Prostate gland (tissue), 2 donors: ENCODE data around the gene THOP1. TPM values are rescaled to one million over a fixed set of nuclear protein-coding genes. Genes with fewer than 3 reads are reported as not detected.
A peak's percentile ranks its signal among the peaks of the same experiment; 100 is the strongest.

Experiments used
- DNase-seq: peaks from one replicate; pipeline ENCODE4 v3.0.0-alpha.2; 2019; ENCODE audit warnings: low spot score
- H3K27ac ChIP-seq, 2 donors: fragments of 200-600 bp; sonication (generic); 2 replicates each; pipeline ENCODE4 v1.5.1; 2017 to 2019
- H3K27me3 ChIP-seq: fragments of 200-600 bp; sonication (generic); replicated peaks from 2 replicates; pipeline ENCODE4 v1.5.1; 2019; ENCODE audit not compliant: insufficient read depth
- H3K36me3 ChIP-seq, 2 donors: fragments of 200-600 bp; sonication (generic); 1 replicate in 1 of 2; 2 replicates in 1 of 2; pipeline versions ENCODE4 v1.5.1 to v1.8.1; 2017 to 2019
- H3K4me1 ChIP-seq: fragments of 200-600 bp; sonication (generic); replicated peaks from 2 replicates; pipeline ENCODE4 v1.5.1; 2019
- H3K4me3 ChIP-seq, 2 donors: fragments of 200-600 bp; sonication (generic); 2 replicates each; pipeline ENCODE4 v1.5.1; 2017 to 2019
- H3K9me3 ChIP-seq: fragments of 200-600 bp; sonication (generic); 2 replicates; pipeline ENCODE4 v1.5.1; 2017
- POLR2A ChIP-seq: fragments of 450-650 bp; IDR thresholded peaks from one replicate; pipeline ENCODE4 v1.6.1; 2016; ENCODE audit warnings: antibody characterized with exemption, mild to moderate bottlenecking
- POLR2AphosphoS5 ChIP-seq: sonication (generic); formaldehyde crosslinking; IDR thresholded peaks from one replicate; pipeline ENCODE4 v1.6.1; 2017; ENCODE audit warnings: antibody characterized with exemption
- WGBS: methylation state at CpG from one replicate; pipeline ENCODE4 v1.1.5; 2018; 5-methylcytosine and 5-hydroxymethylcytosine counted together
- intact Hi-C: fragments of 100-400 bp; cut with DNase I; formaldehyde crosslinking; loops from one replicate; pipeline ENCODE4 v1.14.2; 2022
- total RNA-seq, 2 donors: library from RNA; depleted of rRNA; stranded (reverse); fragments of >200 nt; gene quantifications; one replicate each; pipeline ENCODE4 v1.1.0, GENCODE V29; 2016
- TF ChIP-seq, protein P1 (sequence below), 4 experiments: fragments of 200-600 bp in 2 of 4; fragments of 450-650 bp in 2 of 4; sonication (generic) in 2 of 4; IDR thresholded peaks; 1 replicate in 3 of 4; 2 replicates in 1 of 4; pipeline ENCODE4 v1.5.1; 2016 to 2019; ENCODE audit warnings: antibody characterized with exemption in 4 of 4, mild to moderate bottlenecking in 2 of 4, moderate library complexity in 2 of 4

Gene THOP1
- total RNA-seq, 2 donors from 2014 or later = 119 to 132 TPM

DNA sequence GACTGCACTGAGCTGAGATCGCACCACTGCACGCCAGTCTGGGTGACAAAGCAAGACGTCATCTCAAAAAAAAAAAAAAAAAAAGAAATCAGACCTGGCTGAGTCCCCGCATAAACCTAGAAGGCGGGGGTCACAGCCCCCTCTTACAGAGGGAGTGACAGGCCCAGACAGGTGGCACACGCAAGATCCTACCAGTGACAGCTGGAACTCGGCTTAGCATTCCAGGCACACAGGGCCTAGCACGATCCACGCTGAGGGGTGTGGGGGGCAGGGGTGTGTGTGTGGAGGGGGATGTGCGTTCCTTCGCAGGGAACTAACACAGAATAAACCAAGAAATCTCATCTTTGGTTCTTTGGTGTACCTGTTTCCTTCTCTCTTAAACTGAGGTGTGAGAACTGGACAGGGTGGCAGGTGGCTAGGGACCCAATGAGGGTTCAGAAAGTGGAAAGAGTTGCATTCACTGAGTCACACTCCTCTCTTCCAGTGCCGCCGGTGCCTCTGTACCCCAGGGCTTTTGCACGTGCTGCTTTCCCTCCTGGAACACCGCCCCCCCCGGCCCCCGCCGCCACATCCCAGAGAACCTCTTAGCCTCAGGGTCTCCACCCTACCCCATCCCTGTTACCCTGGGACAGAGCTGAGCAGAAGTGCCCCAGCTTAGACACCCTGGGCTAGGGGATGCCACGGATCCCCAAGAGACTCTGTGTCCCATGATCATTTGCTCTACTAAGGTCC, 7.2 kb upstream of the THOP1 start:
- Histone ChIP-seq H3K27me3 (no peaks in the 10 kb centered on the region), H3K9me3 (no peaks in the 10 kb centered on the region), H3K36me3 (no peaks in the 10 kb centered on the region), H3K4me1 (no peaks in the 10 kb centered on the region), H3K4me3 (no peak overlapping the region), H3K27ac (no peak overlapping the region)
- 89% methylated on average over 19 of the region's 19 CpGs for WGBS
- intact Hi-C loops = no loop called here
- DNase-seq = no peak
- TF ChIP-seq POLR2A (no peak), POLR2AphosphoS5 (no peak)
- TF ChIP-seq, protein P1, sequence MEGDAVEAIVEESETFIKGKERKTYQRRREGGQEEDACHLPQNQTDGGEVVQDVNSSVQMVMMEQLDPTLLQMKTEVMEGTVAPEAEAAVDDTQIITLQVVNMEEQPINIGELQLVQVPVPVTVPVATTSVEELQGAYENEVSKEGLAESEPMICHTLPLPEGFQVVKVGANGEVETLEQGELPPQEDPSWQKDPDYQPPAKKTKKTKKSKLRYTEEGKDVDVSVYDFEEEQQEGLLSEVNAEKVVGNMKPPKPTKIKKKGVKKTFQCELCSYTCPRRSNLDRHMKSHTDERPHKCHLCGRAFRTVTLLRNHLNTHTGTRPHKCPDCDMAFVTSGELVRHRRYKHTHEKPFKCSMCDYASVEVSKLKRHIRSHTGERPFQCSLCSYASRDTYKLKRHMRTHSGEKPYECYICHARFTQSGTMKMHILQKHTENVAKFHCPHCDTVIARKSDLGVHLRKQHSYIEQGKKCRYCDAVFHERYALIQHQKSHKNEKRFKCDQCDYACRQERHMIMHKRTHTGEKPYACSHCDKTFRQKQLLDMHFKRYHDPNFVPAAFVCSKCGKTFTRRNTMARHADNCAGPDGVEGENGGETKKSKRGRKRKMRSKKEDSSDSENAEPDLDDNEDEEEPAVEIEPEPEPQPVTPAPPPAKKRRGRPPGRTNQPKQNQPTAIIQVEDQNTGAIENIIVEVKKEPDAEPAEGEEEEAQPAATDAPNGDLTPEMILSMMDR (IDR thresholded peaks at IDR 0.05) = no peak

DNA sequence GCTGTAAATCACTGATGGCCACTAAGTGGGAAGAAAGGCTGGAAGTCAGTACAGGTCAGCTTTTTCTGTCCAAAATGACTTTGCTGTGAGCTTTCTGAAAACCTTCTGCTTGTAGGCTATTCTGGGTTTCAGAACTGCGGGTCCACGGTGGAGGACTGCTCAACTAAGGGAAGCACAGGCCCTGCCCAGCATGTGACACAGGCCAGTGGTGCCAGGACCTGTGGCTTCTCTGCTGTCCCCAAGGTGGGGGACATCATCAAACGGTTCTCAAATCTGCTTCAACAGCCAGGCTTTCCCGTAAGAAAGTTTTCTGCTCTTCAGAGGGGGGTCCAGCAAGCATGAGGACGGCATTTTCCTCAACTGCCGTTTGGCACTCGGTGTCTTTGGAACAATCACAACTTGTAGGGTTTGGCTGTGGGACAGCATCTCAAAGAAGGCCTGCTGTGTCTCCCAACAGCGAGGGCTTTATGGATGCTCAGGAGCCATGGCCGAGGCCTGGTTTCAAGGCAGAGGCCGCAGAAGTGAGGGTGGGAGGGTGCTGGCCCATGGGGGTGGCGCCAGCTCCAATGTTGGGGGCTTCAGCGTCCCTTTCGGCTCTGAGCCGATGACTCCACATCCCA, 6.1 kb upstream of the THOP1 start:
- intact Hi-C loops = no loop called here
- no peak for DNase-seq
- Histone ChIP-seq H3K27me3 (no peaks in the 10 kb centered on the region), H3K4me1 (no peaks in the 10 kb centered on the region), H3K36me3 (no peaks in the 10 kb centered on the region), H3K27ac (no peak overlapping the region), H3K4me3 (no peak overlapping the region), H3K9me3 (no peaks in the 10 kb centered on the region)
- no peak for TF ChIP-seq POLR2A
- no peak for TF ChIP-seq POLR2AphosphoS5
- TF ChIP-seq, protein P1 (IDR thresholded peaks at IDR 0.05) = no peak
- WGBS = 77% methylated on average over 14 of the region's 14 CpGs

DNA sequence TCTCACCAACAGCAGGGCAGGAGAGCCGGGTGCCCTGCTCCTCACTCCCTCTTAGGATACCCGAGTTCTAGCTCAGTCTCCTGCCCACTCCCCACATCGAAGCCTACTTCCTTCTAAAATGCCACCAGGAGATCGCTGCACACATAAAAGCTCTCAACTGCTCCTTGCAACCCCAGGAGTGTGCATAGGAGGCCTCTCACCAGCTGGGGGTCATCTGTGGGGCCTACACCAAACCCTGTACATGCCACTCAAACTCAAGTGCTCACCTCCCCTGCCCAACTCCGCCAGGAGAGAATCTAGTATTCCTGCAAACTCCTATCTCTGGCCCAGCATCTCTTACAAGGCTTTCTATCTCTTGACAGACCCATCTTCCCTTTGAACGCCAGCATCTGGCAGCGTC, 5.0 kb upstream of the THOP1 start:
- Histone ChIP-seq H3K4me1 (peaks cover 5% of the 10 kb centered on the region), H3K36me3 (no peaks in the 10 kb centered on the region), H3K9me3 (no peaks in the 10 kb centered on the region), H3K4me3 (no peak overlapping the region), H3K27me3 (no peaks in the 10 kb centered on the region), H3K27ac (no peak overlapping the region)
- intact Hi-C loops = loop anchor here (5.0 to 10.0 kb wide), 2 partner anchors 62 to 255 kb away; partner anchors contain the start of gene ZNF555
- 86% methylated on average over 7 of the region's 7 CpGs for WGBS
- no peak for DNase-seq
- TF ChIP-seq POLR2A (no peak), POLR2AphosphoS5 (no peak)
- TF ChIP-seq, protein P1 (IDR thresholded peaks at IDR 0.05) = no peak

DNA sequence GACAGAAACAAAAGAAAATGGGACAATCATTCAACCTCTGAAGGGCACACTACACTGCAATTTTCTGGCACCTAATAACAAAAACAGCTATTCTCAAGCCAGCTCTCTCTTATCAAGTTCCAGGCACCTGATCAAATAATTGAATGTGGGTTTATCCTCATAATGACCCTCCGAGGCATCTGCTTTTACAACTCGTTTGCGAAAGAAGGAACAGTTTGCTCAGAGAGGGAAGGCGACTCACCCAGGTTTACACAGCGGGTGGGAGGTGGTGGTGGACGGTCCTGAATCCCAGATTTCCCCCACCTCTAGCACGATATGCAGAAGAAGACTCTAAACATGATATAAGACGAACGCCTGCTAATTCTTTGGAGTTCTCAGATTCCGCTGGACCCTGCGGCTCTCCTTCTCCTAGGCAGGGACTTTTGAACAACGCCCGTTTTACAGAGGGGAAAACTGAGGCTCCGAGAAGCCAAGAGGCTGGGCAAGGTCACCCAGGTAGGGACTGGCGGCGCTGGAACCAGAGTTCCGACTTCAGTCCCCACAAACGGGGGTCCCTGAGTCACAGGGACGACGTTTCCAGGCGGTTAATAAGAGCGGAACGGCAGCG, 2.9 kb upstream of the THOP1 start:
- Histone ChIP-seq H3K4me1 (peaks cover 5% of the 10 kb centered on the region), H3K9me3 (no peaks in the 10 kb centered on the region), H3K27me3 (no peaks in the 10 kb centered on the region), H3K4me3 (peak overlapping the region; percentile 84 to 97), H3K36me3 (no peaks in the 10 kb centered on the region), H3K27ac (peak overlapping the region; percentile 85 to 87)
- TF ChIP-seq POLR2A (no peak), POLR2AphosphoS5 (no peak)
- TF ChIP-seq, protein P1 (IDR thresholded peaks at IDR 0.05) = no peak
- 2% methylated on average over 24 of the region's 24 CpGs for WGBS
- DNase-seq = no peak
- intact Hi-C loops = loop anchor here (5.0 to 10.0 kb wide), 2 partner anchors 60 to 252 kb away; partner anchors contain the start of gene ZNF555
